ENCODE results near the gene KCTD1.

KCTD1 gene

GRCh38 chr18:26425148-26425531 lies 123.2 kb downstream of the KCTD1 start:
- no peak for DNase-seq (ENCODE audit: low read depth in 2 of 2)

GRCh38 chr18:26424428-26425147 lies 123.8 kb downstream of the KCTD1 start:
- no peak for DNase-seq (ENCODE audit: low read depth in 2 of 2)

GRCh38 chr18:26422472-26423162 lies 125.7 kb downstream of the KCTD1 start:
- DNase-seq (ENCODE audit: low read depth in 2 of 2): no peak

GRCh38 chr18:26421931-26422330 lies 126.4 kb downstream of the KCTD1 start:
- no peak for DNase-seq (ENCODE audit: low read depth in 2 of 2)

GRCh38 chr18:26421503-26421902 lies 126.8 kb downstream of the KCTD1 start:
- DNase-seq (ENCODE audit: low read depth in 2 of 2): no peak

- DNase-seq (ENCODE audit: low read depth in 2 of 2): no peak
Measured at GRCh38 chr18:26419746-26420145, 128.6 kb downstream of the KCTD1 start.

GRCh38 chr18:26418225-26418624 lies 130.1 kb downstream of the KCTD1 start:
- DNase-seq (ENCODE audit: low read depth in 2 of 2): no peak

- no peak for DNase-seq (ENCODE audit: low read depth in 2 of 2)
Measured at GRCh38 chr18:26417190-26417589, 131.2 kb downstream of the KCTD1 start.

- DNase-seq (ENCODE audit: low read depth in 2 of 2): no peak
Measured at GRCh38 chr18:26416652-26417150, 131.7 kb downstream of the KCTD1 start.

- no peak for DNase-seq (ENCODE audit: low read depth in 2 of 2)
Measured at GRCh38 chr18:26415631-26416030, 132.7 kb downstream of the KCTD1 start.

- no peak for DNase-seq (ENCODE audit: low read depth in 2 of 2)
Measured at GRCh38 chr18:26414901-26415440, 133.4 kb downstream of the KCTD1 start.

GRCh38 chr18:26409091-26409490 lies 139.3 kb downstream of the KCTD1 start:
- DNase-seq (ENCODE audit: low read depth in 2 of 2): no peak

GRCh38 chr18:26407736-26408601 lies 140.4 kb downstream of the KCTD1 start:
- no peak for DNase-seq (ENCODE audit: low read depth in 2 of 2)

- DNase-seq (ENCODE audit: low read depth in 2 of 2): no peak
Measured at GRCh38 chr18:26406854-26407517, 141.4 kb downstream of the KCTD1 start.

- no peak for DNase-seq (ENCODE audit: low read depth in 2 of 2)
Measured at GRCh38 chr18:26406324-26406723, 142.0 kb downstream of the KCTD1 start.

- no peak for DNase-seq (ENCODE audit: low read depth in 2 of 2)
Measured at GRCh38 chr18:26405190-26405801, 143.1 kb downstream of the KCTD1 start.
